Superior temporal gyrus (tissue), 1 donor: ENCODE measurements around the gene PANX2.
"Not testable (repeated sequence)": the region's sequence is repeated elsewhere in the genome, so short reads cannot be mapped to it uniquely, and the experiment has no call there.

Source experiments
- DNase-seq: peaks from one replicate; pipeline ENCODE4 v3.0.0-alpha.2; 2016; ENCODE audit errors: extremely low spot score

The PANX2 gene

GRCh38 chr22:50147258-50148165 lies 23.0 kb upstream of the PANX2 start:
- not testable (repeated sequence) for DNase-seq

- DNase-seq: no peak
Observed at GRCh38 chr22:50148166-50148500, 22.4 kb upstream of the PANX2 start.

- DNase-seq: no peak
Observed at GRCh38 chr22:50148991-50149721, 21.4 kb upstream of the PANX2 start.

- no peak for DNase-seq
Observed at GRCh38 chr22:50150161-50151129, 20.1 kb upstream of the PANX2 start.

GRCh38 chr22:50151571-50152537 lies 18.7 kb upstream of the PANX2 start:
- DNase-seq: no peak

- no peak for DNase-seq
Observed at GRCh38 chr22:50153056-50153755, 17.3 kb upstream of the PANX2 start.

GRCh38 chr22:50153756-50154140 lies 16.8 kb upstream of the PANX2 start:
- DNase-seq: no peak

- DNase-seq: no peak
Observed at GRCh38 chr22:50157709-50158375, 12.7 kb upstream of the PANX2 start.

GRCh38 chr22:50160947-50161346 lies 9.6 kb upstream of the PANX2 start:
- DNase-seq: no peak

GRCh38 chr22:50161508-50162390 lies 8.8 kb upstream of the PANX2 start:
- no peak for DNase-seq

- no peak for DNase-seq
Observed at GRCh38 chr22:50162391-50162956, 8.1 kb upstream of the PANX2 start.

- no peak for DNase-seq
Observed at GRCh38 chr22:50165436-50166123, 5.0 kb upstream of the PANX2 start.

- DNase-seq: no peak
Observed at GRCh38 chr22:50167689-50168489, 2.6 kb upstream of the PANX2 start.

- not testable (repeated sequence) for DNase-seq
Observed at GRCh38 chr22:50168490-50169180, 1.9 kb upstream of the PANX2 start.

GRCh38 chr22:50169181-50169759 lies 1.3 kb upstream of the PANX2 start:
- DNase-seq: no peak
